PC-3 (cell line): ENCODE measurements around the gene TAS1R2. TPM values are rescaled to one million over a fixed set of nuclear protein-coding genes. Genes with fewer than 3 reads are reported as not detected.
A peak's percentile ranks its signal among the peaks of the same experiment; 100 is the strongest.

Source experiments
- ATAC-seq: fragments of 200-7000 bp; cut with Tn5 transposase; 2 replicates; pipeline ENCODE4 v1.9.1; 2020; ENCODE audit warnings: mild to moderate bottlenecking, moderate library complexity
- BruUV-seq: library from RNA; stranded (reverse); fragments of 400-500 nt; replicated peaks from 2 replicates; lab custom pipeline; 2021; lab: Mats Ljungman, UMichigan
- CTCF ChIA-PET: fragments of 300-600 bp; sonication (Branson Sonifier 250); formaldehyde crosslinking; loops from one replicate; lab custom pipeline; 2022; ENCODE audit warnings: antibody characterized with exemption; lab: Charles Lee
- POLR2A ChIA-PET: fragments of 300-600 bp; sonication (Branson Sonifier 250); formaldehyde crosslinking; loops from one replicate; lab custom pipeline; 2022; ENCODE audit warnings: antibody characterized with exemption; ENCODE audit not compliant: unreplicated experiment; lab: Charles Lee
- DNase-seq: peaks from one replicate; pipeline ENCODE4 v3.0.0-alpha.2; 2015
- H2AFZ ChIP-seq: fragments of 300-600 bp; sonication (generic); 2 replicates; pipeline ENCODE4 v1.6.0; 2016; ENCODE audit warnings: antibody characterized with exemption, low read length
- H3F3A ChIP-seq: fragments of 300-600 bp; sonication (generic); one replicate; pipeline ENCODE4 v1.6.0; 2017; ENCODE audit warnings: antibody characterized with exemption, low read length, control low read depth, mild to moderate bottlenecking; ENCODE audit not compliant: unreplicated experiment
- H3K27ac ChIP-seq: fragments of 300-600 bp; sonication (generic); 2 replicates; pipeline ENCODE4 v1.5.1; 2016; ENCODE audit warnings: mild to moderate bottlenecking, low read length
- H3K27me3 ChIP-seq: fragments of 300-600 bp; sonication (generic); 2 replicates; pipeline ENCODE4 v1.6.1; 2016; ENCODE audit warnings: low read length, mixed read lengths
- H3K36me3 ChIP-seq: fragments of 300-600 bp; sonication (generic); 2 replicates; pipeline ENCODE4 v1.6.1; 2016; ENCODE audit warnings: low read depth, mixed run types, low read length, mixed read lengths
- H3K4me1 ChIP-seq: fragments of 300-600 bp; sonication (generic); 2 replicates; pipeline ENCODE4 v1.5.1; 2016; ENCODE audit warnings: low read length; ENCODE audit not compliant: insufficient read depth
- H3K4me2 ChIP-seq: fragments of 300-600 bp; sonication (generic); 2 replicates; pipeline ENCODE4 v1.6.0; 2016; ENCODE audit warnings: low read length
- H3K4me3 ChIP-seq: fragments of 300-600 bp; sonication (generic); 2 replicates; pipeline ENCODE4 v1.5.1; 2016; ENCODE audit warnings: mild to moderate bottlenecking, low read length, mixed read lengths
- H3K79me2 ChIP-seq: fragments of 300-600 bp; sonication (generic); 2 replicates; pipeline ENCODE4 v1.6.1; 2017; ENCODE audit warnings: low read length, mixed read lengths
- H3K9ac ChIP-seq: fragments of 300-600 bp; sonication (generic); 2 replicates; pipeline ENCODE4 v1.6.0; 2016; ENCODE audit warnings: mild to moderate bottlenecking, low read length
- H3K9me2 ChIP-seq: fragments of 300-600 bp; sonication (generic); replicated peaks from 2 replicates; pipeline ENCODE4 v1.6.1; 2016; ENCODE audit warnings: mixed run types, low read length, mixed read lengths
- H3K9me3 ChIP-seq: fragments of 300-600 bp; sonication (generic); 2 replicates; pipeline ENCODE4 v1.6.1; 2016; ENCODE audit warnings: low read length, mixed read lengths
- H4K20me1 ChIP-seq: fragments of 300-600 bp; sonication (generic); 2 replicates; pipeline ENCODE4 v1.6.1; 2016; ENCODE audit warnings: low read length, mixed read lengths
- EZH2 ChIP-seq: fragments of 300-600 bp; sonication (generic); IDR thresholded peaks from one replicate; pipeline ENCODE4 v1.6.1; 2017; ENCODE audit warnings: antibody characterized with exemption, mild to moderate bottlenecking, low read length; ENCODE audit not compliant: unreplicated experiment
- EZH2phosphoT487 ChIP-seq: fragments of 300-600 bp; sonication (generic); IDR thresholded peaks from 2 replicates; pipeline ENCODE4 v1.6.1; 2018; ENCODE audit warnings: mild to moderate bottlenecking, antibody characterized with exemption, low read length, borderline replicate concordance
- intact Hi-C: fragments of 100-400 bp; cut with micrococcal nuclease; formaldehyde crosslinking; loops from 2 replicates; pipeline ENCODE4 v1.9.0; 2023
- total RNA-seq: library from RNA; depleted of rRNA; stranded (reverse); fragments of >200 nt; gene quantifications from 2 replicates; pipeline ENCODE4 v1.2.3, GENCODE V29; 2014
- TF ChIP-seq, protein P1 (sequence below): fragments of 300-600 bp; sonication (generic); conservative IDR thresholded peaks from 2 replicates; pipeline ENCODE4 v1.5.1; 2017; ENCODE audit warnings: antibody characterized with exemption, low read depth, mild to moderate bottlenecking, low read length

TAS1R2 gene
- total RNA-seq, 1 experiment from 2014 or later, result not detected

DNA sequence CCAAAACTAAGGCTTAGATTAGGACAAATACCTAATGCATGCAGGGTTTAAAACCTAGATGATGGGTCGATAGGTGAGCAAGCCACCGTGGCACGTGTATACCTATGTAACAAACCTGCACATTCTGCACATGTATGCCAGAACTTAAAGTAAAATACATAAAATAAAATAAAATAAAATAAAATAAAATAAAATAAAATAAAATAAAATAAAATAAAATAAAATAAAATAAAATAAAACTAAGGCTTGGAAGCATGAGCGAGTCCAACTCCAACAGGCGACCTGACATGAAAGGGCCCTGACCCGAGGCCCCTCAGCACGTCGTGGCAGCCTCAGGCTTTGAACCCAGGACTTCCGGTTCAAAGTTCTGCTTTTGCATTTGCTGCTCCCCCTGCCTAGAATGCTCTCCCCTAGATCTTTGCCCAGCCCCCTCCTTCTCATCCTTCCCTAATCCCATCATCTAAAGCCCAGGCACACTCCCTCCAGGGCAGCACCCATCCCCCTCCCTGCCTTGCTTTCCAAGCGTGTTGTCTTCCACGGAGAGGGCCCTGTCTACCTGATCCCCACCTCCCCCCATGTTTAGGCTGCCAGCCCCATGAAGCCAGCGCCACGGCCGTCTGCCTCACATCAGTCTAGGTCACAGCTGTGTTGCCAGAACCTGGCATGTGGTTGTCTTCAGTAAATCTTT is 64.3 kb downstream of the TAS1R2 start:
- ChIA-PET CTCF (no interaction called here), POLR2A (no interaction called here)
- H4K20me1 ChIP-seq, result no peaks in the 10 kb centered on the region
- H3K4me3 ChIP-seq, result no peak overlapping the region
- H3K9me3 ChIP-seq, result no peaks in the 10 kb centered on the region
- no TSS peak for BruUV-seq
- no peak for DNase-seq
- no peaks in the 10 kb centered on the region for H3K36me3 ChIP-seq
- no peak for ATAC-seq
- no peaks in the 10 kb centered on the region for H3K4me1 ChIP-seq
- H3K4me2 ChIP-seq, result no peak overlapping the region
- H2AFZ ChIP-seq, result no peak overlapping the region
- no peaks in the 10 kb centered on the region for H3K9me2 ChIP-seq
- no peak overlapping the region for H3K9ac ChIP-seq
- TF ChIP-seq, protein P1, sequence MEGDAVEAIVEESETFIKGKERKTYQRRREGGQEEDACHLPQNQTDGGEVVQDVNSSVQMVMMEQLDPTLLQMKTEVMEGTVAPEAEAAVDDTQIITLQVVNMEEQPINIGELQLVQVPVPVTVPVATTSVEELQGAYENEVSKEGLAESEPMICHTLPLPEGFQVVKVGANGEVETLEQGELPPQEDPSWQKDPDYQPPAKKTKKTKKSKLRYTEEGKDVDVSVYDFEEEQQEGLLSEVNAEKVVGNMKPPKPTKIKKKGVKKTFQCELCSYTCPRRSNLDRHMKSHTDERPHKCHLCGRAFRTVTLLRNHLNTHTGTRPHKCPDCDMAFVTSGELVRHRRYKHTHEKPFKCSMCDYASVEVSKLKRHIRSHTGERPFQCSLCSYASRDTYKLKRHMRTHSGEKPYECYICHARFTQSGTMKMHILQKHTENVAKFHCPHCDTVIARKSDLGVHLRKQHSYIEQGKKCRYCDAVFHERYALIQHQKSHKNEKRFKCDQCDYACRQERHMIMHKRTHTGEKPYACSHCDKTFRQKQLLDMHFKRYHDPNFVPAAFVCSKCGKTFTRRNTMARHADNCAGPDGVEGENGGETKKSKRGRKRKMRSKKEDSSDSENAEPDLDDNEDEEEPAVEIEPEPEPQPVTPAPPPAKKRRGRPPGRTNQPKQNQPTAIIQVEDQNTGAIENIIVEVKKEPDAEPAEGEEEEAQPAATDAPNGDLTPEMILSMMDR, result no peak
- TF ChIP-seq EZH2phosphoT487, result no peak
- TF ChIP-seq EZH2, result no peak
- H3K79me2 ChIP-seq, result no peaks in the 10 kb centered on the region
- H3K27ac ChIP-seq, result no peak overlapping the region
- H3K27me3 ChIP-seq, result peaks cover 40% of the 10 kb centered on the region
- intact Hi-C loops, result no loop called here
- H3F3A ChIP-seq, result no peaks in the 10 kb centered on the region

DNA sequence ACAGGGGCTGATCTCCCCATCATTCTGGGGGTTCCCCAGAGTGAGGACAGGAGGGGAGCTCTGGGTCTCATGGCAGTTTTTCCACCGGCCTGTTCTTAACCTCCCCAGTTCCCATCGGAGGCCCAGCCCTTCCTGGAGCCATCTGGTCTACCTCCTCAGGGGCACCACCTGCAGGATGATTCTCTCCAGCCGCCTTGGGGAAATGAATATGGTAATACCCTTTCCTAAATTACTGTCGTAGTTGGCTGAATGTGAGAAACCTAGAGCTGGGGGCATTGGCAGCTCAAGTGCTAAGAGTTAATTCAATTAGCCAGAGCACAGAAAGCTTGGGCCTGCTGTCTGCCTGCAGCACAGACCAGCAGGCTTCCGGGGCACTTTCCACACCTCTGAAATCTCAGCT is 64.9 kb downstream of the TAS1R2 start:
- ATAC-seq (no peak), DNase-seq (peak; percentile 12)

DNA sequence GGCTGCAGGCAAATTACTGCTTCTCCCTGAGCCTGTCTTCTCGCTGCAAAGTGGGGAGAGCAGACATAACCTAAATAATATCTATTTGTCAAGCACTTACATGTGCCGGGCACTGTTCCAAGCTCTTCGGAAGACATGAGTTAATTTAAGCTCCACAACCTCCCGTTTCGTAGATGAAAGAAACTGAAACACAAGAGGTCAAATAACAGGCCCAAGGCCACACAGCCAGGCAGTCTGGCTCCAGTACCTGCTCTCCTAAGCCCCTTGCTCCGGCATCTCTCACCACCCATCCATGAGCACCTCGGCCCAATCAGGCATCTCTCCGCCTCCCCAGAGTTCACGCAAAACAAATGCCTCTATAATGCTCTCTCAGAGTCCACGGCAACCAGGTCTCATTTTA is 65.4 kb downstream of the TAS1R2 start:
- Histone ChIP-seq H3K27me3 (peaks cover 51% of the 10 kb centered on the region), H4K20me1 (no peaks in the 10 kb centered on the region), H2AFZ (no peak overlapping the region), H3K9ac (no peak overlapping the region), H3K4me1 (no peaks in the 10 kb centered on the region), H3K4me3 (no peak overlapping the region), H3K79me2 (no peaks in the 10 kb centered on the region), H3K4me2 (no peak overlapping the region), H3K36me3 (no peaks in the 10 kb centered on the region), H3K9me3 (no peaks in the 10 kb centered on the region), H3F3A (no peaks in the 10 kb centered on the region), H3K9me2 (no peaks in the 10 kb centered on the region), H3K27ac (no peak overlapping the region)
- DNase-seq, result no peak
- BruUV-seq, result no TSS peak
- TF ChIP-seq EZH2 (no peak), EZH2phosphoT487 (no peak)
- TF ChIP-seq, protein P1, result no peak
- intact Hi-C loops, result no loop called here
- ATAC-seq, result no peak
- ChIA-PET CTCF (no interaction called here), POLR2A (no interaction called here)

More for the DNA sequence above, 64.9 kb downstream of the TAS1R2 start:
- H3K9me2 ChIP-seq, result no peaks in the 10 kb centered on the region
- no peaks in the 10 kb centered on the region for H3K36me3 ChIP-seq
- no peaks in the 10 kb centered on the region for H3K9me3 ChIP-seq
- H3K9ac ChIP-seq, result no peak overlapping the region
- no peak overlapping the region for H3K4me3 ChIP-seq
- intact Hi-C loops, result no loop called here
- no peak overlapping the region for H3K4me2 ChIP-seq
- BruUV-seq, result no TSS peak
- H3K4me1 ChIP-seq, result no peaks in the 10 kb centered on the region
- POLR2A ChIA-PET, result no interaction called here
- no peak for TF ChIP-seq EZH2phosphoT487
- TF ChIP-seq, protein P1, result peak; percentile 35; the same call in 1 of the 2 replicates
- no peaks in the 10 kb centered on the region for H3F3A ChIP-seq
- H3K79me2 ChIP-seq, result no peaks in the 10 kb centered on the region
- no peaks in the 10 kb centered on the region for H4K20me1 ChIP-seq
- peaks cover 46% of the 10 kb centered on the region for H3K27me3 ChIP-seq
- CTCF ChIA-PET, result no interaction called here
- no peak overlapping the region for H2AFZ ChIP-seq
- H3K27ac ChIP-seq, result no peak overlapping the region
